ENCODE data around the gene ADH1B. TPM values are rescaled to one million over a fixed set of nuclear protein-coding genes. Genes with fewer than 3 reads are reported as not detected.

Gene ADH1B
- total RNA-seq, 1 donor from 2014 or later: not detected

DNA sequence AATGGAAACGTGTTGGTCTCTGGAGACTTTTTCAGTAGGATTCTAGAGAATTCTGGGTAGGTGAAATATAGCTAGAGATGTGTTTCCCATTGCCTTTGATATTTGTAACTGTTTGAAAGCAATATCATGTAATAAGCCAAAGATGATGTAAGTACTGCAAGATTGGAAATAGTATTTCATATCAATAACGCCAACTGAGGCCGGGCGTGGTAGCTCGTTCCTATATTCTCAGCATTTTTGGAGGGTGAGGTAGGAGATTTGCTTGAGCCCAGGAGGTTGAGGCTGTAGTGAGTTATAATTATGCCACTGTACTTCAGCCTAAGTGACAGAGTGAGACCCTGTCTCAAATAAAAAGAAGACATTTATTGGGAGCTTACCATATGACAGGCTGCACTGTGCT, 39.9 kb downstream of the ADH1B start:
- Histone ChIP-seq H2AFZ (ENCODE audit: low read depth, low read length) (no peak overlapping the region), H3K79me2 (ENCODE audit: insufficient read depth, low read length) (no peaks in the 10 kb centered on the region), H3K36me3 (ENCODE audit: insufficient read depth, low read length) (no peaks in the 10 kb centered on the region), H4K20me1 (ENCODE audit: insufficient read depth, low read length) (no peaks in the 10 kb centered on the region), H3K9me3 (ENCODE audit: insufficient read depth, low read depth, low read length) (no peaks in the 10 kb centered on the region), H3K9ac (ENCODE audit: low read length) (no peak overlapping the region), H3K27me3 (ENCODE audit: insufficient read depth, low read length) (no peaks in the 10 kb centered on the region), H3K4me3 (ENCODE audit: insufficient read depth, low read depth, low read length) (no peak overlapping the region), H3K27ac (ENCODE audit: low read depth, low read length) (no peak overlapping the region), H3K4me1 (ENCODE audit: insufficient read depth, low read length) (no peaks in the 10 kb centered on the region), H3K4me2 (ENCODE audit: low read length) (no peak overlapping the region)
- FAIRE-seq: no peak
- H3K4me1 Mint-ChIP-seq (ENCODE audit: low read depth, unreplicated experiment): no peaks in the 10 kb centered on the region
- H3K4me3 Mint-ChIP-seq (ENCODE audit: unreplicated experiment): no peak overlapping the region
- no peak for TF ChIP-seq EZH2 (IDR thresholded peaks at IDR 0.05; ENCODE audit: insufficient read depth, low read length)
- TF ChIP-seq, protein P1, sequence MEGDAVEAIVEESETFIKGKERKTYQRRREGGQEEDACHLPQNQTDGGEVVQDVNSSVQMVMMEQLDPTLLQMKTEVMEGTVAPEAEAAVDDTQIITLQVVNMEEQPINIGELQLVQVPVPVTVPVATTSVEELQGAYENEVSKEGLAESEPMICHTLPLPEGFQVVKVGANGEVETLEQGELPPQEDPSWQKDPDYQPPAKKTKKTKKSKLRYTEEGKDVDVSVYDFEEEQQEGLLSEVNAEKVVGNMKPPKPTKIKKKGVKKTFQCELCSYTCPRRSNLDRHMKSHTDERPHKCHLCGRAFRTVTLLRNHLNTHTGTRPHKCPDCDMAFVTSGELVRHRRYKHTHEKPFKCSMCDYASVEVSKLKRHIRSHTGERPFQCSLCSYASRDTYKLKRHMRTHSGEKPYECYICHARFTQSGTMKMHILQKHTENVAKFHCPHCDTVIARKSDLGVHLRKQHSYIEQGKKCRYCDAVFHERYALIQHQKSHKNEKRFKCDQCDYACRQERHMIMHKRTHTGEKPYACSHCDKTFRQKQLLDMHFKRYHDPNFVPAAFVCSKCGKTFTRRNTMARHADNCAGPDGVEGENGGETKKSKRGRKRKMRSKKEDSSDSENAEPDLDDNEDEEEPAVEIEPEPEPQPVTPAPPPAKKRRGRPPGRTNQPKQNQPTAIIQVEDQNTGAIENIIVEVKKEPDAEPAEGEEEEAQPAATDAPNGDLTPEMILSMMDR (IDR thresholded peaks at IDR 0.05; ENCODE audit: insufficient read depth, low read depth, low read length): no peak
- no peaks in the 10 kb centered on the region for H3K27me3 Mint-ChIP-seq (ENCODE audit: low read depth, unreplicated experiment)
- H3K36me3 Mint-ChIP-seq (ENCODE audit: low read depth, unreplicated experiment): no peaks in the 10 kb centered on the region
- no peak for DNase-seq (ENCODE audit: low read depth)
- H3K27ac Mint-ChIP-seq (ENCODE audit: unreplicated experiment): no peak overlapping the region
- no peaks in the 10 kb centered on the region for H3K9me3 Mint-ChIP-seq (ENCODE audit: unreplicated experiment)

DNA sequence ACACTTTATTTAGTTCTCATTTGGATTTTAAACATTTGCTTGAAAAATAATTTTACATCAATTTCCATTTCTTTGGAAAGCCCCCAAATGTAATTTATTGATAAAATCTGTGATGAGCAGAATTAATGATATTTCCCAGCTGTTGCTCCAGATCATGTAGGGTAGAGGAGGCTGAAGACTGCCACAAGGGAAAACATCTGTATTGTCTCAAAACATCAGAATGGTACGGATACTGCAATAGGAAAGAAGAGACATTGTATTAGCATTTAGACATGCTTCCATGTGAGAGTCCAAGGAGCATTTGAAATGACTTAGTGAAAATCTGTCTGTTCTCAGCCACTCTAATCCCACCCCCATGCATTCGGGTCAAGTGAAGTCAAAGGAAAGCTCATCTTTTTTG, 44.8 kb downstream of the ADH1B start:
- TF ChIP-seq, protein P1 (IDR thresholded peaks at IDR 0.05; ENCODE audit: insufficient read depth, low read depth, low read length): no peak
- no peak for TF ChIP-seq EZH2 (IDR thresholded peaks at IDR 0.05; ENCODE audit: insufficient read depth, low read length)
- H3K27ac Mint-ChIP-seq (ENCODE audit: unreplicated experiment): no peak overlapping the region
- no peak overlapping the region for H3K27ac ChIP-seq (ENCODE audit: low read depth, low read length)
- no peaks in the 10 kb centered on the region for H3K27me3 ChIP-seq (ENCODE audit: insufficient read depth, low read length)
- H3K79me2 ChIP-seq (ENCODE audit: insufficient read depth, low read length): no peaks in the 10 kb centered on the region
- no peaks in the 10 kb centered on the region for H3K36me3 ChIP-seq (ENCODE audit: insufficient read depth, low read length)
- H3K4me1 ChIP-seq (ENCODE audit: insufficient read depth, low read length): no peaks in the 10 kb centered on the region
- H2AFZ ChIP-seq (ENCODE audit: low read depth, low read length): no peak overlapping the region
- H3K9ac ChIP-seq (ENCODE audit: low read length): no peak overlapping the region
- no peaks in the 10 kb centered on the region for H3K9me3 ChIP-seq (ENCODE audit: insufficient read depth, low read depth, low read length)
- H3K4me1 Mint-ChIP-seq (ENCODE audit: low read depth, unreplicated experiment): no peaks in the 10 kb centered on the region
- H3K9me3 Mint-ChIP-seq (ENCODE audit: unreplicated experiment): no peaks in the 10 kb centered on the region
- H3K36me3 Mint-ChIP-seq (ENCODE audit: low read depth, unreplicated experiment): no peaks in the 10 kb centered on the region
- FAIRE-seq (no peak), DNase-seq (ENCODE audit: low read depth) (no peak)
- H3K4me3 Mint-ChIP-seq (ENCODE audit: unreplicated experiment): no peak overlapping the region
- no peaks in the 10 kb centered on the region for H3K27me3 Mint-ChIP-seq (ENCODE audit: low read depth, unreplicated experiment)
- H3K4me2 ChIP-seq (ENCODE audit: low read length): no peak overlapping the region
- H4K20me1 ChIP-seq (ENCODE audit: insufficient read depth, low read length): no peaks in the 10 kb centered on the region
- H3K4me3 ChIP-seq (ENCODE audit: insufficient read depth, low read depth, low read length): no peak overlapping the region

DNA sequence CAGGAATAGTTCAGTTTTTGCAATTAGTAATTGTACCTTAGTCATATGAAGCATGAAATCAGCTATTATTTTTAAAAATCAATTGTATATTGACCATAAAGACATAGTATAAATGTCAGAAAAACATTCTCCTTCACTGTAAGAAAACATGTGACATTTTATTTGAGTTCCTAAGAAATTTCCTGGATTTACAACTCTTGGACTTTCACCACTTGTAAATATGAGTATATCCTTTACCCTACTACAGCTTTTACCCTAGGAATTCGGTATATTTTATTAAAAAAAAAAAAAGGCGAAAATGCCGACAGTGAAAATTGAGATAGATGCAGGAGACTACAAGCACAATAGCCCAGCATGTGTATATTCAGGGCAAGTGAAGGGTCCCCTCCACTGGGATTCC, 45.3 kb downstream of the ADH1B start:
- no peaks in the 10 kb centered on the region for H4K20me1 ChIP-seq (ENCODE audit: insufficient read depth, low read length)
- no peaks in the 10 kb centered on the region for H3K36me3 Mint-ChIP-seq (ENCODE audit: low read depth, unreplicated experiment)
- no peak for TF ChIP-seq EZH2 (IDR thresholded peaks at IDR 0.05; ENCODE audit: insufficient read depth, low read length)
- TF ChIP-seq, protein P1 (IDR thresholded peaks at IDR 0.05; ENCODE audit: insufficient read depth, low read depth, low read length): no peak
- H3K27ac Mint-ChIP-seq (ENCODE audit: unreplicated experiment): no peak overlapping the region
- H3K9me3 ChIP-seq (ENCODE audit: insufficient read depth, low read depth, low read length): no peaks in the 10 kb centered on the region
- H3K4me3 ChIP-seq (ENCODE audit: insufficient read depth, low read depth, low read length): no peak overlapping the region
- FAIRE-seq (no peak), DNase-seq (ENCODE audit: low read depth) (no peak)
- no peak overlapping the region for H3K4me3 Mint-ChIP-seq (ENCODE audit: unreplicated experiment)
- no peaks in the 10 kb centered on the region for H3K27me3 ChIP-seq (ENCODE audit: insufficient read depth, low read length)
- H3K79me2 ChIP-seq (ENCODE audit: insufficient read depth, low read length): no peaks in the 10 kb centered on the region
- H3K4me1 ChIP-seq (ENCODE audit: insufficient read depth, low read length): no peaks in the 10 kb centered on the region
- H3K9ac ChIP-seq (ENCODE audit: low read length): no peak overlapping the region
- H3K4me1 Mint-ChIP-seq (ENCODE audit: low read depth, unreplicated experiment): no peaks in the 10 kb centered on the region
- no peak overlapping the region for H3K27ac ChIP-seq (ENCODE audit: low read depth, low read length)
- H2AFZ ChIP-seq (ENCODE audit: low read depth, low read length): no peak overlapping the region
- no peak overlapping the region for H3K4me2 ChIP-seq (ENCODE audit: low read length)
- H3K27me3 Mint-ChIP-seq (ENCODE audit: low read depth, unreplicated experiment): no peaks in the 10 kb centered on the region
- H3K36me3 ChIP-seq (ENCODE audit: insufficient read depth, low read length): no peaks in the 10 kb centered on the region
- no peaks in the 10 kb centered on the region for H3K9me3 Mint-ChIP-seq (ENCODE audit: unreplicated experiment)

Measured in astrocyte (in vitro differentiated cells and primary cell).